HL-60 (cell line): Measurements from ENCODE around the gene MACROD2.

Experiments used
- DNase-seq, 2 experiments: peaks; one replicate each; pipeline ENCODE4 v3.0.0-alpha.2; 2010 to 2020; ENCODE audit warnings: low read depth in 1 of 2, low spot score in 1 of 2
- H3K27ac ChIP-seq: fragments of 250-450 bp; sonication (Bioruptor Pico); replicated peaks from 2 replicates; pipeline ENCODE4 v1.5.1; 2020; ENCODE audit warnings: mild to moderate bottlenecking, moderate library complexity
- H3K27me3 ChIP-seq: fragments of 250-450 bp; sonication (Bioruptor Pico); 2 replicates; pipeline ENCODE4 v1.5.1; 2021; ENCODE audit warnings: mild to moderate bottlenecking, moderate library complexity; ENCODE audit not compliant: insufficient read depth, poor library complexity, severe bottlenecking
- H3K4me3 ChIP-seq: replicated peaks from 2 replicates; pipeline ENCODE4 v1.5.1; 2011; ENCODE audit warnings: mild to moderate bottlenecking, control low read depth, low read length; ENCODE audit not compliant: insufficient read depth
- GABPA ChIP-seq: IDR thresholded peaks from 2 replicates; pipeline ENCODE4 v1.6.1; 2012; ENCODE audit warnings: low read depth
- POLR2AphosphoS5 ChIP-seq: IDR thresholded peaks from 2 replicates; pipeline ENCODE4 v1.6.1; 2012; ENCODE audit warnings: low read depth
- REST ChIP-seq: IDR thresholded peaks from 2 replicates; pipeline ENCODE4 v1.6.1; 2012; ENCODE audit warnings: low read depth; ENCODE audit not compliant: insufficient replicate concordance
- SPI1 ChIP-seq: IDR thresholded peaks from 2 replicates; pipeline ENCODE4 v1.6.1; 2012; ENCODE audit warnings: low read depth, mild to moderate bottlenecking, borderline replicate concordance
- TF ChIP-seq, protein P1 (sequence below): IDR thresholded peaks from one replicate; pipeline ENCODE4 v1.5.1; 2011; ENCODE audit warnings: low read length, control low read depth, inconsistent platforms; ENCODE audit not compliant: insufficient read depth

Gene MACROD2

GRCh38 chr20:14573676-14574075 is 578.4 kb downstream of the MACROD2 start:
- H3K27me3 ChIP-seq: no peaks in the 10 kb centered on the region
- H3K4me3 ChIP-seq: no peak overlapping the region
- no peak overlapping the region for H3K27ac ChIP-seq
- no peak for TF ChIP-seq SPI1
- TF ChIP-seq POLR2AphosphoS5: no peak
- TF ChIP-seq GABPA: no peak
- TF ChIP-seq, protein P1, sequence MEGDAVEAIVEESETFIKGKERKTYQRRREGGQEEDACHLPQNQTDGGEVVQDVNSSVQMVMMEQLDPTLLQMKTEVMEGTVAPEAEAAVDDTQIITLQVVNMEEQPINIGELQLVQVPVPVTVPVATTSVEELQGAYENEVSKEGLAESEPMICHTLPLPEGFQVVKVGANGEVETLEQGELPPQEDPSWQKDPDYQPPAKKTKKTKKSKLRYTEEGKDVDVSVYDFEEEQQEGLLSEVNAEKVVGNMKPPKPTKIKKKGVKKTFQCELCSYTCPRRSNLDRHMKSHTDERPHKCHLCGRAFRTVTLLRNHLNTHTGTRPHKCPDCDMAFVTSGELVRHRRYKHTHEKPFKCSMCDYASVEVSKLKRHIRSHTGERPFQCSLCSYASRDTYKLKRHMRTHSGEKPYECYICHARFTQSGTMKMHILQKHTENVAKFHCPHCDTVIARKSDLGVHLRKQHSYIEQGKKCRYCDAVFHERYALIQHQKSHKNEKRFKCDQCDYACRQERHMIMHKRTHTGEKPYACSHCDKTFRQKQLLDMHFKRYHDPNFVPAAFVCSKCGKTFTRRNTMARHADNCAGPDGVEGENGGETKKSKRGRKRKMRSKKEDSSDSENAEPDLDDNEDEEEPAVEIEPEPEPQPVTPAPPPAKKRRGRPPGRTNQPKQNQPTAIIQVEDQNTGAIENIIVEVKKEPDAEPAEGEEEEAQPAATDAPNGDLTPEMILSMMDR: no peak
- TF ChIP-seq REST: no peak
- DNase-seq: no peak

- H3K4me3 ChIP-seq: no peak overlapping the region
- no peak for DNase-seq
- TF ChIP-seq REST (no peak), GABPA (no peak), POLR2AphosphoS5 (no peak), SPI1 (no peak)
- TF ChIP-seq, protein P1: no peak
- no peak overlapping the region for H3K27ac ChIP-seq
- no peaks in the 10 kb centered on the region for H3K27me3 ChIP-seq
These were observed 581.0 kb downstream of the MACROD2 start for GRCh38 chr20:14576196-14576877.

- TF ChIP-seq, protein P1: no peak
- no peak for TF ChIP-seq POLR2AphosphoS5
- no peak for TF ChIP-seq SPI1
- no peak for TF ChIP-seq REST
- no peak for TF ChIP-seq GABPA
- Histone ChIP-seq H3K27me3 (no peaks in the 10 kb centered on the region), H3K27ac (no peak overlapping the region), H3K4me3 (no peak overlapping the region)
- DNase-seq: no peak
These were observed 585.2 kb downstream of the MACROD2 start for GRCh38 chr20:14580418-14581074.
